Activated naive CD8-positive, alpha-beta T cell treated with anti-CD3 and anti-CD28 coated beads, Interleukin-2, amount 10 ng/mL, durations not matched to agents 7 days and 5 days (primary cell): ENCODE measurements around the gene AFF4. TPM values are rescaled to one million over a fixed set of nuclear protein-coding genes. Genes with fewer than 3 reads are reported as not detected.

Experiments used
- total RNA-seq, 2 experiments: library from RNA; stranded (reverse); gene quantifications; one replicate each; pipeline ENCODE4 v1.2.3, GENCODE V29; 2021

Gene AFF4
- total RNA-seq, 2 experiments from 2014 or later: 40.3 to 42.1 TPM

Other genes starting within 250 kb of the AFF4 start
- gene KIF3A, start 226.1 kb downstream of the AFF4 start, total RNA-seq: 10 to 100 TPM; 16.8 to 19.3 TPM
- gene CCNI2, start 216.2 kb downstream of the AFF4 start, total RNA-seq: 10 to 100 TPM in 1 of 2 experiments, 1 to 10 TPM in 1; 8.9 to 12.4 TPM
- 10 to 100 TPM; 39.2 to 40.4 TPM for gene SEPTIN8, start 186.4 kb downstream of the AFF4 start, total RNA-seq
- not detected for gene SOWAHA, start 150.3 kb downstream of the AFF4 start, total RNA-seq
- gene SHROOM1, start 133.0 kb downstream of the AFF4 start, total RNA-seq: 1 to 10 TPM; 4.0 to 6.3 TPM
- gene GDF9, start 97.2 kb downstream of the AFF4 start, total RNA-seq: under 1 TPM; 0.77 to 0.80 TPM
- gene UQCRQ, start 97.0 kb downstream of the AFF4 start, total RNA-seq: 100 to 1,000 TPM; 278 to 286 TPM
- gene LEAP2, start 90.0 kb downstream of the AFF4 start, total RNA-seq: 1 to 10 TPM; 4.4 to 4.5 TPM
- 10 to 100 TPM; 22.8 to 24.5 TPM for gene ZCCHC10, start 62.9 kb upstream of the AFF4 start, total RNA-seq
- gene HSPA4, start 88.4 kb upstream of the AFF4 start, total RNA-seq: 10 to 100 TPM; 78.9 to 83.2 TPM